HG03521 (cell line): Measurements from ENCODE around the gene ASAP3.

Experiments used
- ATAC-seq: cut with Tn5 transposase; IDR thresholded peaks from one replicate; pipeline ENCODE4 v1.9.1; 2021; ENCODE audit warnings: mild to moderate bottlenecking, moderate library complexity; ENCODE audit not compliant: unreplicated experiment

ASAP3 gene

DNA sequence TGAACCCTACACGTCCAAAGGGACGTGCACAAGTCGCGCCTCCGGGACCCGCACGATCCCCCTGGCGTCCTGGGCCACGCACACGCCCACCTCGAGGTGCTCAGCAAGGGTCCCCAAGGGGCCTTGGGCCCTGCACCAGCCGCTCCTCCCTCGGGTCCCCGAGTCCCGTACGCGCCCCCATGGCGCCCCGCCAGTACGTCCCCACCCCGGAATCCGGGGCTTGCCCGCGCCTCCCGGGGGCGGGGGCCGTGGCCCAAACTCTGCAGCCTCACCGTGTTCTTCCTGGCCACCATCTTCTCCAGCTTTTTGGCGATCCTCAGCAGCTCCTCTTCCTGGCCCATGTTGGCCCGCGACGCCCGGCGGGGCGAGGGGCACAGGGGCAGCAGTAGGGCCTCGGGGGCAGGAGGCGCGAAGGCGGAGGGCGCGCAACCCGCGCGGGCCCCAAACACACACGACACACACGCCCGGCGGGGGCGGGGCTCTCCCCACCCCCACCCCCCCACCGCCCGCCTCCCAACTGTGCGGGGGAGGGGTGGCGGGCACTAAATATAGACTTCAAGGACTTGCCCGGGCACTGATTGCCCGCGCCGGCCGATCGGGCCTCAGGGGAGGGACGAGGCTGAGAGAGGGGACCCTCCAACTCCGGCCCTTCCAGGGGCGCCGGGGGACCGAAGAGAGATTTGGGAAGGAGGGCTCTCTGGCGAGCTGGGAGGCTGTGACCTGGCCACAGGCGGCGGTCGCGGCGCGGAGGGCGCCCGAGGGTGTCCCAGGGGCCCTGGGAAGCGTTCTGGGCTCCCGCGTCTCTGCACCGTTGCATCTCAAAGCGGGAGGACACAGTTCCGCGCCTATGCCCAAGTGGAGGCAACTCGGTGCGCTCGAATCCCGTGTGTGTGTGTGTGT, 59.4 kb downstream of the ASAP3 start, which contains the start of gene TCEA3:
Gene TCEA3, minus strand, starts transcription at position 456 of the 900 bp plus-strand sequence. Its CDS starts 115 bp downstream, at position 341.
- ATAC-seq: no peak

DNA sequence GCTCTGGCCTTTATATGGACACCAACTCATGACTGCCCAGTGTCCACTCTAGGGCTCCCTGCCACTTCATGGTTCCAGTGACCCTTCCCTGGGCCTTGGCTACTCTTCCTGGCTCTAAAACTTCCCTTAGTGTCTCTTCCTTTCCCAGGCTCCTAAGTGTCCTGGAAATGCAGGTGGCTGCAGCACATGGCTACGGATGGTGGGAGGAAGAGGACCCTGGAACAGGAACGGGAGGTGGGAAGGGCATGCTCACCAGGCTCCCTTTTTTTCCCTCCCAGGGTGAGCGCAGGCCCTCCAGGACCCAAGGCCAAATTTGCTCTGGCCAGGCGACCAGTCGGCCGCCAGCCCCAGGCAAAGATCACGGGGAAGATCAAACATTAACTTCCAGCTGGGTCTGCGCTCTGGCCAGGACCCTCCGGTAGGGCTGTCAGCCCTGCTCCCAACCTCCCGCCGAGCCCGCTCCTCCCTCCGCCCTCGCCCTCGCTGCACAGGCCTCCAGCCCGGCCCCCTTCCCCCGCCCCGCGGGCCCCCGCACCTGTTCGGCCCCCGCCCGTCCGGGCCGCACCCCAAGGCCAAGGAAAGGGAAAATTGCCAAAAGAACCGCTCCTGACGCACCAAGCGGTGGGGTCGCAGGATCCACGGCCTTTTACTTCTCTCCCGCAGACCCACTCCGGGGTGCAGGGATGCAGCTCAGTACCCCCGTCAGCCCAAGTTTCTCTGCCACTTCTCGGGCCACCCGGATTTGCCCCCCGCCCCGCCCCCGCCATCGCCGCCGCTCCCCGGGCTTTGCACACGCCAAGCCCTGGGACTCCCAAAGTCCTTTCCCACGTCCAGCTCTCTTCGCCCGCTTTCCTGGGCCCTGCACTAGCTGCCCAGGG, 60.3 kb downstream of the ASAP3 start:
- no peak for ATAC-seq

DNA sequence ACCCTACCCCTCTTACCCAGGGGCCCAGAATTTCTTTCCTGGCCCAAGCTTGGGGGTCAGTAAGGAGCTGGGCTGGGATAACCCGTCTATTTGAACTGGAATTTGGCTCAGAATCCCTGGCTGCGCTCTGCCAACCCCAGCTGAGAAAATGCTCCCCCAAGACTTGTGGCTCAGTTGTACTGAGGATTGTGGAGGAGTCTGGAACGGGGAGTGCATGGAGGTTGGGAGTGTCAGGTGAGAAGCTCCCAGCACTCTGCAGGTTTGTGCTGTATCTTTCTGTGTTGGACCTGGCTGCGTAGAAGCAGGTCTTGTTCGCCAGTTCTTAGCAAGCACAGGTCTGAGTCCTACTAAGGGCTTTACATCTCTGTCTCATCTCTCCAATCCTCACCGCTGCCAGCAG, 61.0 kb downstream of the ASAP3 start:
- ATAC-seq: no peak

DNA sequence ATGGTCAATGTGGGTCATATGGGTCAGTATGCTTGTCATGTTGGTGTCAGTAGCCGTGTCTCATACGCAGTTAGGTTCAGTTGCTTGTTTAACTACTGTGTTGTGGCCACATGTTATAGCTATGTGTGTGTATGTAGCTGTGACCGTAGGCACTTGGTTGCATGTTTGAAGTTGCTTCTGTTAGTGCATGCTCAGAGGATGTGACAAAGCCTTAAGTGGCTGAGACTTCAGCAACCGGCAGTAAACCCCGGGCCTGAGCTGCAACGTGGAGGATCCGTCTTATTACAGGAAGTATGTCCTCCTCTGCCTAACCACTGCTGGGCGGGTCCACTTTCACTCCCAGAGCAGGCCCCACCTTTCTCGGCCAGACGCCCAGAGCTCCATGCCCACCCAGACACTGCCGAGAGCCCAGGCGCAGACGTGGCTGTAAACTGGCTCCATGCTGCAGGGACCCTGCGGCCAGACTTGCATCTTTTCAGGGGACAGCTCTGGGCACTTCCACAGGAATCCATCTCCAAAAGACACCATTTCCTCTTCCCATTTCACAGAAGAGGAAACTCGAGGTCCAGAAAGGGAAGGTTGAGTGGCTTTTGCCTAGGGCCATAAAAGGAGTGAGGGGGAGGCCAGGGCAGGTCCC, 61.6 kb downstream of the ASAP3 start:
- no peak for ATAC-seq

DNA sequence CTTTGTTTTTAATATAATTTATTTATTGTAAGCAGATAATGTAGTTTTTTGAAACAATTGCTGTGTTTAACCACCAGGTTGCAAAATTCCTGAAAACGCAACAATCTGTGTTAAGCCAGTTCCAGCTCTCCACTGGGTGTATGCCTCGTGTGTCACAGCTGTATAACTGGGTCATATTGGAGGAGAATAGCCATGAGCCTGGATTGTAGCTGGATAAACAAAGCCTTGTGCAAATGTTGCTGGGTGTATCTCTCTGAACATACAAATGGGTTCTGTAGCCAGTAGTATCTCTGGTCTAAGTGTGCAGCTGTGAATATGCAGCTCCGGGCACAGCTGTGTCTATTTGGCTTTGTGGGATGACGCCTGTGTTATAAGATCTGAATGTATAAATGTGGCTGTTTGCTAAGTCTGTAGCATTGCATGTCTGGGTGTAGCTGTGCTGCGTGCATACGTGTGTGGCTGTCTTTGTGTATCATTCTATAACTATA, 62.2 kb downstream of the ASAP3 start:
- ATAC-seq: no peak

DNA sequence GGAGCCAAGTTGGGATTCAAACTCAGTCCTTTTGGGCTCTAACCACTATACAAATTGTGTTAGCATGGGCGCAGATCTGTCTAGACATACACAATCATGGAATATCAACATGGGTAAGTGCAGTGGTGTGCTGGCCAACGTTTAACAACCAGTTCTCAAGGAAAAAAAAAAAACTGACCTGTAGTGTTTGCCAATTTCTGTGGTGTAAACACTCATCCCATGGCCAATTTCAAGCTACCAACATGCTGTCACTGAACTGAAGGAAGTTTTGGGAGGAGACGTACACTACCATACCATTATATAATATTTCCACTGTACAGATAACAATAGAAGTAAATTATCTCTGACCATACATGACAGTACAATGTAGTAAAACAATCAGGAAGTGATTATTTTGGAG, 62.6 kb downstream of the ASAP3 start:
- no peak for ATAC-seq

DNA sequence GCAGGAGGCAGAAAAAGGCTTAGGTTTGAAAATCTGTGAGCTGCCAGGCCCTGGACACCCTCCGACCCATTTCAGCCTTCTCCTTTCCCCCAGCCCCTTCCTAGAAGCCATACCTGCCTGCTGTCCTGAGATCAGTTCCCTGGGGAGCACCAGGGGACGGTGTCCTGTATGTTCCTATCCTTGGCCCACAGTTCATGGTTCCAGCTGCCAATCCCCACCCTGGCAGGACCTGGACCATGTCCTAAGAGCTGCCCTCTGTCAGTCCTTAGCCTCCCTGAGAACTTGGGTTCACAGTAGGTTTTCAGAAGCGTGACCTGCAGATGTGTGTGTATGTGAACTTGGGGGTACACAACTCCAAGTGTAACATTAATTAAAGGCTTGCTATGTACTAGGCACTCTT, 63.2 kb downstream of the ASAP3 start:
- no peak for ATAC-seq

DNA sequence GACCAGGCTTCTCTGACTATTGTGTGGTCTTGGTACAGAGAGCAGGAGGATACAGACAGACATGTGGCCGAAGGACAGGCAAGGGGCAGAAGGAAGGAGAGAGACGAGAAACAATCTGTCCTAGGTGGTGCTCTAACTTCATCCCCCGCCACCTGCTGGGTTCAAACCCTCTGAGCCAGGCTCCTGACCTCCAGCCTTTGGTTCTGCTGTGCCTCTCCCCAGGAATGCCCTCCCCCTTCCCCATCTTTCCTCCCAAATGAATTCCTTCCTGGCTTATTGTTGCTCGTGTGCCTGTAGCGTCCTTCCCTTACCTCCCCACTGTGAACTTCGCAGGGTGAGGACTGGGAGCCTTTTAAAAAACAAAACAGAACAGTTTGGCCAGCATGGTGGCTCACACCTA, 64.8 kb downstream of the ASAP3 start:
- ATAC-seq: no peak

DNA sequence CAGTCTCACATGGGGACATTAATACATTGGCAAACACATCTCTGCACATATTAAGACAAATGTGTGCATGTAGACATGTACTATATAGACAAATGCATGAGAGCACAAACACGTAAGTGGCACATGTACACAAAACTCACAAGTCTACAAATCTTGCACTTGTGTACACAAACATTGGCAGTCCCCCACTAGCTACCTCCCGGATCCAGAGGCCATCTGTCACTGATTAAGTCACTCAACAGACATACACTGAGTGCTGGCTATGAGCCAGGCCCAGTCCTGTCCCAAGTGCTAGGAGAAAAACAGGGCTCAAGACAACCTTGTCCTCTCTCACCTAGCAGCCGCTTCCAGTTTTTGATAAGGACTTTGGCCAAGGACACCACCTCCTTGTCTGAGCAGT, 66.4 kb downstream of the ASAP3 start:
- ATAC-seq: no peak

DNA sequence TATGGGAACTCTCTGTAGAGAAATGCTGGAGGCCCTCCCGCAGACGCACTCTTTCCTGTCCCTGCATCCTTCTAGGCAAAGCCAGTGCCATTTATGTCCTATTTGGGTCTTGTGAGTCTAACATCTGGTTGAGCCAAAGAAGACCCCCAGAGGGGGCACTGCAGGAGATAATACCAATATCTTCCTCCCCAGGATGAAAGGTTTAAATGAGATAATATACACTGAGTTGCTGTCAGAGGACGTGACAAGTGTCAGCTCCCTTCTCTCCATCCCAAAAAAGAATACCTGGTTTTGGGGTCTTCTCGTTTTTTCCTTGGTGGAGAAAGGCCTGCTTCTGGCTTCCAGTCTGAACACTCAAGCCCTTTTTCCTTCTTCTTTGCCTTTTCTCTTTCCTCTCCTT, 67.0 kb downstream of the ASAP3 start:
- ATAC-seq: no peak

DNA sequence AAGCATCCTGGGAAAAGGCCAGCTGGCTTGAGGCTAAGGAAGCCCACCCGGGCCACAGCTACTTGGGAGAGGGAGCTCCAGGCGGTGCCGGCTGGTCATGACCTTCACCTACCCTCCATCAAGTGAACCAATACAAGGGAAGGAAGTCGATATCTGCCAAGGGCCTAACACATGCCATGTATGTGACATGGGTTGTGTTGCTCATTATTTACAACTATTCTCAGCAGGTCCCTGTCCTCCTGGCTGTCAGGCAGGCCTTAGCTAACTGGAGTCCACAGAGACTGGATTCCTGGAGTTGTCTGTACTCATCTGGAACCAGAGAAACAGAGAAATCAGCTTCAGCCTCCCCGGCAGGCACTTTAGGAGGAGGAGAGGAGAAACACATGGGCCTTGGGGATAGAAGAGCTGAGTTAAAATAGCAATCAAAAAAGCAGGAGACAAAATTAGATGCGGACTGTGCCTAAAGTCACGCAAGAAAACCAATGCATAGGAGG, 75.1 kb downstream of the ASAP3 start:
- no peak for ATAC-seq

DNA sequence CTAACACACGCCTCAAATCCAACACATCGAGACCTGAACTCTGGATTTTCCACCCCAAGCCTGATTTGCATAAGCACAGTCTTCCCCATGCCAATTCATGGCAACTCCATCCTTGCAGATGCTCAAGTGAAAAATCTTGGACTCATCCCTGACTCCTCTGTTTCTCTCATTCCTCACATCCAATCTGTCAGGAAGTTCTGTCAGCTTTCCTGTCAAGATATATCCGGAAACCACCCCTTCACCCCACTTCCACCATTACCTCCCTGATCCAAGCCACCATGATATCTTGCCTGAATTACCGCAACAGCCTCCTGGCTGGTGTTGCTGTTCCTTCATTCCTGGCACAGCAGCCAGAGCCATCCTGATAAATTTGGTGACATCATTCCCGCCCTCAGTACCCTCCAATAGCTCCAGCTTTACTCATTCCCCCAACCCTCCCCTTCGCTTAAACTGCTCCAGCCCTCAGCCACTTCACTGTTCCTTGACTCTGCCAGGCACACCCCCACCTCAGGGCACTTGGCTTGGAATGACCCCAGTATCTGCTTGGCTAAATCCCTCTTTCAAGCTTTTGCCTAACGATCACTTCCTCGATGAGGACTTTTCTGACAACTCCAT, 76.9 kb downstream of the ASAP3 start:
- no peak for ATAC-seq

DNA sequence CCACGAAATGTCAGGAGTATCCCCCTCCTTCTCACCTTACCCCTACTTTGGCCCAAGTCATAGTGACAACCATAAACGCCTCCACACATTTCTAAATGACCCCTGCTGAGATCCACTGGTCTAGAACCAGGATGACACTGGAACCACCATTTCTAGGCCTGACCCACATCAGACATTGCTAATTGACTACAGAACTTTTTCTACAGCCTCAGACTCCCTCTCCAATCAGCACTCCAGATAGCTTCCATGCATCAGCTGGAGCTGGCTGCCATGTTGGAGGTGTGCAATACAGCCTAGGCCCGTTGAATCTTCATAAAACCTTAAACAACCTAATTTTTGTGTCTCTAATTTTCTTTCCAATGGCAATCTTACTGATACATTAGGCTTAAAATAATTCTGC, 78.0 kb downstream of the ASAP3 start:
- ATAC-seq: no peak

DNA sequence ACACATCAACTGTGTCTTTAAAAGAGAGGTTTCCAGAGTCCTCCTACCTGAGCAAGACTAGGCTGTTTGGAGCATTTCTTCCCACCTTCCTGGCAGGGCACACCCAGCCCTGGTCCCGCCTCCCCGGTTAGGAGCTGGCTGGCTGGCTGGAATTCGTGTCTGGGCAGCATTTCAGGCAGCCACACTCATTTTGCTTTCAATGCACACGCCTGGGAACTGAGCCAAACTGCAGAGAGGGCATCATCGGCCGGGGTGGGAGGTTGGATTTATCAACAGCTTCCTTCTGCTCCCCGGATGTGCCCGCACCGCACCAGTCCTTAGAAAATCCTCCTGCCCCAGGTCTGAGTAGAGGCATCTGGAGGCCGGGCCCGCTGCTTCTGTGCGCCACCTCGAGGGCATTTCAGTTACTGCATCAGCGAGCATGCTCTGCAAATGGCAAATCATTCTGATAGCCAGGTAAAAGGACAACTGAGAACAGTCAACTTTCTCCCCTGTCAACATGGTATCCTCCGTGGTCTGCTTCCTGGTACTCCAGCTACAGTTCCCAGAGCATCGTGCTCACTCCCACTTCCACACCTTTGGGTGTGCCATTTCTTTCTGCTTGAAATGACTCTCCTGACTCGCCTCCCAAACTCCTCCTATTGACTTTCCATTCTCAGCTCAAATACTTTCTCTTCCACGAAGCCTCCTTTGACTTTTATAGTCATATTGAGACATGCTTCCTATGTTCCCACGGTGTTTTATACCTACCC, 80.1 kb downstream of the ASAP3 start:
- ATAC-seq: no peak

DNA sequence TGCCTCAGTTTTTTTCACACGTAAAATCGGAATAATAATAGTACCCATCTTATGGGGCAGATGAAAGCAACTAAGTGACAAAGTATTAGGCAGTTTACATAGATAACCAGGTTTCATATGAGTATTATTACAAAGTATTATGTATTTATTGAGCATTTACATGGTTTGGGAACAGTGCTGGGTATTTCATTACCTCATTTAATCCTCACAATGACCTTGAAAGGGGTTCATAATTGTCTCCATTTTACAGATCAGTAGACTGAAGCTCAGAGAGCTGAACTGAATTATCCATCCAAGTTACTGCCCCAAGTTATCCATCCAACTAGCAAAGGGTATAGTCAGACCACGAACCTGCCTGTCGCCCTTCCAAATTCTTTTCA, 80.6 kb downstream of the ASAP3 start:
- ATAC-seq: no peak

DNA sequence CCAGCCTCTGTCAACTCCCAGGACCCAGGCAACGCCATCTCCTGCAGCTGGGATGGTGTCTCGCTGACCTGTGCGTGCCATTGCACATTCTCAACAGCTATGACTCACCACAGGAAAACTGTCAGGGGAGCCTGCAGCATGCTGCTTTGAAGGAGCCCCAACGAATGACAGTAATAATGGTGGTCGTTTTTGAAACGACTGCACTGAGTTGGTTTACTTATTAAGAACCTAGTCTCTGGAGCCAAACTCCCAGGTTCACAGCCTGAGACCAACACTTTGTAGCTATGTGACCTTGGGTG, 81.0 kb downstream of the ASAP3 start:
- no peak for ATAC-seq

DNA sequence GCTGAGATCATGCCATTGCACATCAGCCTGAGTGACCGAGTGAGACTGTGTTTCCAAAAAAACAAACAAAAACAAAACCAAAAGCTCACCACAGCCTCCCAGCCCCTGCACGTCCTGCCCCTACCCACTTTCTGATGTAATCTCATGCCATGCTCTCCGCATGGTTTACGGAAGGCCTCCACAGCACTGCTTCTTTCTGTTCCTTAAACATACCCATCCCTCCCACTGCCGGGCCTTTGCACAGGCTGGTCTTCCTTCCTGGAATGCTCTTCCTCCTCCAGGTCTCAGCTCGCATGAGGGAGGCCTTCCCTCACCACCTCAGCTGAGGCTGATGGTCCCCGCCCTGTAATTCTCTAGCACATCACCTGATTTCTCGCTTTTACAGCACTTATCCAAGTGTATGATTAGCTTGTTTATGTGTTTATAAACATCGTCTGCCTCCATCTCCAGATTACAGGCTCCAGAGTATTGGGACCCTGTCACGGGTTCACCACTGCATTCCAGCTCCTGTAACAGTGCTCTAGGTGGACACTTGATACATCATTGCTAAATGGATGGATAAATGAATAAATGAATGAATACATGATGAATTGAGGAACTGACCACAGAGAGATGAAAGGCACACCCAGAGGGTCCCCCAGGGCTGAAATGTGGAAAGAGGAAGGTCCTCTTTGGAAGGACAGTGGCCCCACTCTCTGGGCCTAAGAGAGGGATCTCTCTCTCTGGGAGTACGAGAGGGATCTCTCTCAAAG, 81.5 kb downstream of the ASAP3 start:
- ATAC-seq: no peak

DNA sequence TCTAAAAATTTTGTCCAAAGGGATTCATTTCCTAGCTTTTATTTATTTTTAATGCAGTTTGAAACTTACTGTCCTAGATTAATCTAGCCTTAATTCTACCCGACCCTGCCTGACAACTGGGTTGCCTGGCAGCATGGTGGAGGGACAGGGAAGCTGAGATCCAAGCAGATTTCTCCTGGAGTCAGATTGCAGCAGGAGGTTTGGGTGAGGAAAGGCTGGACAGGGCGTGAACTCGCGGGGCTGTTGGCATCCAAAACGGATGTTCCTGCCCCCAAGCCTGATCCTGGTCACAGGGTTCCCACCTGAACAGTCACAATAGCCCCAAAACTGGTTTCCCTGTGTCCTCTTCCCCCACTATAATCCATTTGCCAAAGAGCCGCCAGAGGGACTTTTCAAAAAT, 82.7 kb downstream of the ASAP3 start:
- ATAC-seq: no peak

DNA sequence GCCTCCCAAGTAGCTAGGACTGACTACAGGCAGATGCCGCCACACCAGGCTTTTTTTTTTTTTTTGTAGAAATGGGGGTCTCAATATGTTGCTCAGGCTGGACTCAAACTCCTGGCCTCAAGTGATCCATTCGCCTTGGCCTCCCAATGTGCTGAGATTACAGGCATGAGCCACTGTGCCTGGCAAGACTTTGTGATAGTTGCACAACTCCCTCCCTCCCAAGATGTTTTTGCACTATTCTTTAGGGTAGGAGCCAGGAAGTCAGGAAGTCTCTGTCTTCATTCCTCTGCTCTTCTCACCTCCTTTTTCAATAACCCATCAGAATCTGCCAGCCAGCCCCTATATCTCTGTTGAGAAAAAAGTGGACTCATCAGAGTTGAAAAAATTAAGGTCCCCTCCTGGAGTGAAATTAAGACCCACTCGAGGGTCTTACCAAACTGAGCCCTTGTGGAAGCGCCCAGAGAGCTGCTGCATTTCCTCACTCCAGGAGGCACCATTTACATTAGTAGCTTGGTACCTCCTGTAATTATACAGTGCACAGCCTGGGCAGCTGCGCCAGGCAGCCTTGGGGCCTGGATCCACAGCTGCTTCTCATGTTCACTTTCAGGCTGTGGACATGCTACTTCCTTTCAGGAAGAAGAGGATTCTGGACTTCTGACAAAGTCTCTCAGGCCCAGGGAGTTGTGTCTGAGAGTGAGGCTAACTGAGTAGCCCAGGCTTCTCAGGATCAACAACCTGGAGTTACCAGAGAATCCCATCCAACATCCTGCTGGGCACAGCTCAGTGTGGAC, 83.5 kb downstream of the ASAP3 start:
- ATAC-seq: no peak
